Upper lobe of right lung (tissue), 1 donor: ENCODE results near the gene FBXO47. TPM values are rescaled to one million over a fixed set of nuclear protein-coding genes. Genes with fewer than 3 reads are reported as not detected.

Experiments
- ATAC-seq: fragments of 200-7000 bp; cut with Tn5 transposase; one replicate; pipeline ENCODE4 v1.9.1; 2020; ENCODE audit warnings: mild to moderate bottlenecking, moderate library complexity
- DNase-seq: peaks from one replicate; pipeline ENCODE4 v3.0.0-alpha.2; 2020
- H3K27ac ChIP-seq: fragments of 200-600 bp; one replicate; pipeline ENCODE4 v1.8.0; 2022
- H3K27me3 ChIP-seq: fragments of 200-600 bp; one replicate; pipeline ENCODE4 v1.8.0; 2022; ENCODE audit warnings: mild to moderate bottlenecking
- H3K36me3 ChIP-seq: fragments of 200-600 bp; one replicate; pipeline ENCODE4 v1.8.0; 2022
- H3K4me1 ChIP-seq: fragments of 200-600 bp; one replicate; pipeline ENCODE4 v1.8.0; 2022
- H3K4me3 ChIP-seq: fragments of 200-600 bp; one replicate; pipeline ENCODE4 v1.8.0; 2022; ENCODE audit warnings: mild to moderate bottlenecking
- H3K9me3 ChIP-seq: fragments of 200-600 bp; one replicate; pipeline ENCODE4 v1.8.0; 2022
- CTCF ChIP-seq: fragments of 200-600 bp; IDR thresholded peaks from one replicate; pipeline ENCODE4 v1.8.0; 2022; ENCODE audit warnings: antibody characterized with exemption
- intact Hi-C: fragments of 100-400 bp; cut with DNase I; formaldehyde crosslinking; loops from one replicate; pipeline ENCODE4 v1.11.0; 2022
- total RNA-seq: library from RNA; stranded (reverse); fragmentation: NEBNext Ultra II Directional; extraction: Animal tissue kit (Norgen Biotek cat#: 25700); gene quantifications from one replicate; pipeline ENCODE4 v1.2.1, GENCODE V29; 2021
- donor health status: DM: no; HTN: yes; CAD: no; lungs with severe emphysema.

Gene FBXO47
- total RNA-seq, 1 donor from 2014 or later, result not detected

- Histone ChIP-seq H3K4me1 (no peaks in the 10 kb centered on the region), H3K36me3 (no peaks in the 10 kb centered on the region), H3K9me3 (no peaks in the 10 kb centered on the region), H3K27ac (no peak overlapping the region), H3K4me3 (no peak overlapping the region), H3K27me3 (no peaks in the 10 kb centered on the region)
- no peak for TF ChIP-seq CTCF
- no peak for DNase-seq
- intact Hi-C loops, result no loop called here
- ATAC-seq, result peak; percentile 42
Measured at GRCh38 chr17:38970128-38970527, 2.9 kb upstream of the FBXO47 start.

- intact Hi-C loops, result no loop called here
- H3K36me3 ChIP-seq, result no peaks in the 10 kb centered on the region
- H3K27ac ChIP-seq, result no peak overlapping the region
- no peaks in the 10 kb centered on the region for H3K9me3 ChIP-seq
- DNase-seq (no peak), ATAC-seq (no peak)
- H3K27me3 ChIP-seq, result no peaks in the 10 kb centered on the region
- H3K4me3 ChIP-seq, result no peak overlapping the region
- no peaks in the 10 kb centered on the region for H3K4me1 ChIP-seq
- no peak for TF ChIP-seq CTCF
Measured at GRCh38 chr17:38969281-38969680, 2.1 kb upstream of the FBXO47 start.

GRCh38 chr17:38961413-38961812, 5.8 kb downstream of the FBXO47 start:
- Histone ChIP-seq H3K4me1 (no peaks in the 10 kb centered on the region), H3K27ac (no peak overlapping the region), H3K9me3 (no peaks in the 10 kb centered on the region), H3K36me3 (no peaks in the 10 kb centered on the region), H3K27me3 (no peaks in the 10 kb centered on the region), H3K4me3 (no peak overlapping the region)
- intact Hi-C loops, result no loop called here
- ATAC-seq (no peak), DNase-seq (no peak)
- TF ChIP-seq CTCF, result no peak

GRCh38 chr17:38960402-38960801, 6.8 kb downstream of the FBXO47 start:
- intact Hi-C loops, result no loop called here
- Histone ChIP-seq H3K27me3 (no peaks in the 10 kb centered on the region), H3K9me3 (no peaks in the 10 kb centered on the region), H3K36me3 (no peaks in the 10 kb centered on the region), H3K4me3 (no peak overlapping the region), H3K27ac (no peak overlapping the region), H3K4me1 (no peaks in the 10 kb centered on the region)
- TF ChIP-seq CTCF, result no peak
- ATAC-seq (no peak), DNase-seq (no peak)

GRCh38 chr17:38959508-38959907, 7.7 kb downstream of the FBXO47 start:
- no peak overlapping the region for H3K27ac ChIP-seq
- no peak overlapping the region for H3K4me3 ChIP-seq
- no peaks in the 10 kb centered on the region for H3K27me3 ChIP-seq
- no peaks in the 10 kb centered on the region for H3K4me1 ChIP-seq
- H3K36me3 ChIP-seq, result no peaks in the 10 kb centered on the region
- intact Hi-C loops, result no loop called here
- DNase-seq, result no peak
- H3K9me3 ChIP-seq, result no peaks in the 10 kb centered on the region
- no peak for ATAC-seq
- no peak for TF ChIP-seq CTCF

GRCh38 chr17:38958756-38959155, 8.4 kb downstream of the FBXO47 start:
- H3K4me1 ChIP-seq, result no peaks in the 10 kb centered on the region
- no peak for ATAC-seq
- TF ChIP-seq CTCF, result no peak
- intact Hi-C loops, result no loop called here
- no peak overlapping the region for H3K4me3 ChIP-seq
- no peaks in the 10 kb centered on the region for H3K9me3 ChIP-seq
- H3K36me3 ChIP-seq, result no peaks in the 10 kb centered on the region
- no peaks in the 10 kb centered on the region for H3K27me3 ChIP-seq
- no peak overlapping the region for H3K27ac ChIP-seq
- DNase-seq, result no peak
